Subcutaneous abdominal adipose tissue (tissue), 5 donors: ENCODE data around the gene TOM1L2.
"Not testable (repeated sequence)": the region's sequence is repeated elsewhere in the genome, so short reads cannot be mapped to it uniquely, and the experiment has no call there.

ENCODE experiments used
- H3K27ac ChIP-seq: one replicate; pipeline ENCODE4 v1.7.0; 2013; ENCODE audit warnings: low read depth, mild to moderate bottlenecking, inconsistent platforms, low read length, moderate library complexity
- H3K27me3 ChIP-seq, 5 donors: one replicate each; pipeline ENCODE4 v1.7.0; 2013; ENCODE audit warnings: low read length in 5 of 5, inconsistent platforms in 1 of 5; ENCODE audit not compliant: control insufficient read depth in 5 of 5, insufficient read depth in 4 of 5
- H3K36me3 ChIP-seq, 5 donors: one replicate each; pipeline ENCODE4 v1.7.0; 2013; ENCODE audit warnings: low read length in 5 of 5; ENCODE audit not compliant: control insufficient read depth in 5 of 5, insufficient read depth in 5 of 5
- H3K4me1 ChIP-seq, 5 donors: one replicate each; pipeline ENCODE4 v1.7.0; 2013; ENCODE audit warnings: low read length in 5 of 5, mild to moderate bottlenecking in 3 of 5, moderate library complexity in 1 of 5; ENCODE audit not compliant: control insufficient read depth in 5 of 5, insufficient read depth in 5 of 5
- H3K4me3 ChIP-seq, 5 donors: one replicate each; pipeline ENCODE4 v1.7.0; 2013; ENCODE audit warnings: low read length in 5 of 5, low read depth in 1 of 5
- H3K9ac ChIP-seq, 5 donors: one replicate each; pipeline ENCODE4 v1.7.0; 2013; ENCODE audit warnings: low read length in 5 of 5, mild to moderate bottlenecking in 4 of 5, moderate library complexity in 3 of 5
- H3K9me3 ChIP-seq, 5 donors: one replicate each; pipeline ENCODE4 v1.7.0; 2013; ENCODE audit warnings: low read length in 5 of 5; ENCODE audit not compliant: control insufficient read depth in 5 of 5
- donor health status: healthy.
- donor health status: healthy.
- donor health status: healthy.
- donor health status: healthy.
- donor health status: healthy.

The TOM1L2 gene

GRCh38 chr17:17919169-17920107 is 52.8 kb downstream of the TOM1L2 start:
- peaks cover 8 to 32% (median 24%) of the 10 kb centered on the region in 5 donors for H3K4me1 ChIP-seq
- peak overlapping the region in 1 of 5 donors; percentile 38 for H3K9ac ChIP-seq
- H3K27ac ChIP-seq: no peak overlapping the region
- H3K27me3 ChIP-seq: no peaks in the 10 kb centered on the region
- H3K36me3 ChIP-seq: no peaks in the 10 kb centered on the region
- H3K4me3 ChIP-seq: no peak overlapping the region
- H3K9me3 ChIP-seq: no peaks in the 10 kb centered on the region

GRCh38 chr17:17917394-17917793 is 54.8 kb downstream of the TOM1L2 start:
- no peak overlapping the region for H3K4me3 ChIP-seq
- H3K27ac ChIP-seq: no peak overlapping the region
- no peaks in the 10 kb centered on the region for H3K27me3 ChIP-seq
- no peak overlapping the region for H3K9ac ChIP-seq
- H3K36me3 ChIP-seq: no peaks in the 10 kb centered on the region
- peaks cover 12 to 36% (median 32%) of the 10 kb centered on the region in 5 donors for H3K4me1 ChIP-seq
- H3K9me3 ChIP-seq: no peaks in the 10 kb centered on the region

- H3K4me3 ChIP-seq: no peak overlapping the region
- H3K27ac ChIP-seq: no peak overlapping the region
- H3K27me3 ChIP-seq: no peaks in the 10 kb centered on the region
- H3K36me3 ChIP-seq: no peaks in the 10 kb centered on the region
- peaks cover 7 to 36% (median 26%) of the 10 kb centered on the region in 5 donors for H3K4me1 ChIP-seq
- no peaks in the 10 kb centered on the region for H3K9me3 ChIP-seq
- H3K9ac ChIP-seq: no peak overlapping the region
Measured at GRCh38 chr17:17915183-17915582, 57.0 kb downstream of the TOM1L2 start.

GRCh38 chr17:17913695-17914332 is 58.4 kb downstream of the TOM1L2 start:
- Histone ChIP-seq H3K4me3 (no peak overlapping the region), H3K36me3 (no peaks in the 10 kb centered on the region), H3K4me1 (peaks cover 4 to 37% (median 26%) of the 10 kb centered on the region in 5 donors), H3K9me3 (no peaks in the 10 kb centered on the region), H3K9ac (peak overlapping the region in 1 of 5 donors; percentile 17), H3K27ac (no peak overlapping the region), H3K27me3 (no peaks in the 10 kb centered on the region)

- H3K9me3 ChIP-seq, H3K27ac ChIP-seq, H3K36me3 ChIP-seq, H3K4me3 ChIP-seq, H3K9ac ChIP-seq, H3K27me3 ChIP-seq: not testable (repeated sequence)
- peaks cover 4 to 35% (median 25%) of the 10 kb centered on the region in 5 donors for H3K4me1 ChIP-seq
Measured at GRCh38 chr17:17912336-17912735, 59.9 kb downstream of the TOM1L2 start.

- Histone ChIP-seq H3K36me3 (peaks cover 0 to 8% (median 6%) of the 10 kb centered on the region in 5 donors), H3K27me3 (no peaks in the 10 kb centered on the region), H3K4me1 (peaks cover 4 to 40% (median 25%) of the 10 kb centered on the region in 5 donors), H3K9me3 (no peaks in the 10 kb centered on the region), H3K9ac (peak overlapping the region in 1 of 5 donors; percentile 10), H3K4me3 (no peak overlapping the region), H3K27ac (no peak overlapping the region)
Measured at GRCh38 chr17:17911001-17911613, 61.1 kb downstream of the TOM1L2 start.

- no peak overlapping the region for H3K9ac ChIP-seq
- H3K4me1 ChIP-seq: peaks cover 4 to 42% (median 26%) of the 10 kb centered on the region in 5 donors
- H3K36me3 ChIP-seq: peaks cover 0 to 11% (median 6%) of the 10 kb centered on the region in 5 donors
- no peaks in the 10 kb centered on the region for H3K9me3 ChIP-seq
- H3K4me3 ChIP-seq: no peak overlapping the region
- H3K27ac ChIP-seq: no peak overlapping the region
- no peaks in the 10 kb centered on the region for H3K27me3 ChIP-seq
Measured at GRCh38 chr17:17910060-17910459, 62.1 kb downstream of the TOM1L2 start.

- Histone ChIP-seq H3K27me3 (no peaks in the 10 kb centered on the region), H3K4me1 (peaks cover 2 to 44% (median 30%) of the 10 kb centered on the region in 5 donors), H3K9ac (no peak overlapping the region)
Measured at GRCh38 chr17:17909078-17909477, 63.1 kb downstream of the TOM1L2 start.

GRCh38 chr17:17907469-17907868 is 64.7 kb downstream of the TOM1L2 start:
- H3K27ac ChIP-seq: no peak overlapping the region
- no peak overlapping the region for H3K9ac ChIP-seq
- no peaks in the 10 kb centered on the region for H3K9me3 ChIP-seq

More at GRCh38 chr17:17909078-17909477, 63.1 kb downstream of the TOM1L2 start:
- H3K9me3 ChIP-seq: no peaks in the 10 kb centered on the region
- H3K4me3 ChIP-seq: no peak overlapping the region
- no peak overlapping the region for H3K27ac ChIP-seq
- H3K36me3 ChIP-seq: peaks cover 0 to 16% (median 6%) of the 10 kb centered on the region in 5 donors

More at GRCh38 chr17:17907469-17907868, 64.7 kb downstream of the TOM1L2 start:
- Histone ChIP-seq H3K36me3 (peaks cover 0 to 16% (median 6%) of the 10 kb centered on the region in 5 donors), H3K4me3 (no peak overlapping the region), H3K27me3 (no peaks in the 10 kb centered on the region), H3K4me1 (peaks cover 0 to 48% (median 30%) of the 10 kb centered on the region in 5 donors)
